Hematopoietic multipotent progenitor cell treated with erythropoietin and hydrocortisone succinate and interleukin-3 and kit ligand, for 15 days (in vitro differentiated cells): ENCODE results near the gene TAX1BP1.

Experiments used
- DNase-seq: peaks from one replicate; pipeline ENCODE4 v3.0.0-alpha.2; 2015; ENCODE audit warnings: low spot score

The TAX1BP1 gene

GRCh38 chr7:27739909-27740448, at the start of gene TAX1BP1:
TAX1BP1 (plus strand) TSS chr7:27740162; CDS start chr7:27748525, 8,363 bp downstream.
- DNase-seq = peak; percentile 95

GRCh38 chr7:27690649-27691048, 49.3 kb upstream of the TAX1BP1 start:
- DNase-seq = no peak

- no peak for DNase-seq
These were observed 46.2 kb upstream of the TAX1BP1 start for GRCh38 chr7:27693794-27694193.

GRCh38 chr7:27695096-27695495, 44.9 kb upstream of the TAX1BP1 start:
- no peak for DNase-seq

GRCh38 chr7:27697861-27698430, 42.0 kb upstream of the TAX1BP1 start:
- DNase-seq = no peak

GRCh38 chr7:27699751-27700150, 40.2 kb upstream of the TAX1BP1 start:
- no peak for DNase-seq

- DNase-seq = no peak
These were observed 39.5 kb upstream of the TAX1BP1 start for GRCh38 chr7:27700501-27700900.

- no peak for DNase-seq
These were observed 36.8 kb upstream of the TAX1BP1 start for GRCh38 chr7:27703181-27703580.

GRCh38 chr7:27704422-27705199, 35.4 kb upstream of the TAX1BP1 start:
- no peak for DNase-seq

- DNase-seq = no peak
These were observed 34.8 kb upstream of the TAX1BP1 start for GRCh38 chr7:27705200-27705594.

- DNase-seq = no peak
These were observed 31.5 kb upstream of the TAX1BP1 start for GRCh38 chr7:27708485-27708884.

GRCh38 chr7:27709137-27710075, 30.6 kb upstream of the TAX1BP1 start:
- DNase-seq = no peak

GRCh38 chr7:27712217-27712616, 27.7 kb upstream of the TAX1BP1 start:
- no peak for DNase-seq

GRCh38 chr7:27714831-27715444, 25.0 kb upstream of the TAX1BP1 start:
- no peak for DNase-seq

- DNase-seq = no peak
These were observed 16.9 kb upstream of the TAX1BP1 start for GRCh38 chr7:27723085-27723484.

GRCh38 chr7:27727058-27727457, 12.9 kb upstream of the TAX1BP1 start:
- DNase-seq = no peak

- DNase-seq = no peak
These were observed 9.8 kb upstream of the TAX1BP1 start for GRCh38 chr7:27730112-27730511.

GRCh38 chr7:27734583-27734982, 5.4 kb upstream of the TAX1BP1 start:
- no peak for DNase-seq

- DNase-seq = no peak
These were observed 4.8 kb upstream of the TAX1BP1 start for GRCh38 chr7:27735165-27735564.

GRCh38 chr7:27735831-27736230, 4.1 kb upstream of the TAX1BP1 start:
- DNase-seq = no peak

- DNase-seq = no peak
These were observed 2.8 kb upstream of the TAX1BP1 start for GRCh38 chr7:27737178-27737577.

- DNase-seq = no peak
These were observed 2.3 kb upstream of the TAX1BP1 start for GRCh38 chr7:27737616-27738015.
